ENCODE data around the gene MALL.
"Not testable (repeated sequence)": the region's sequence is repeated elsewhere in the genome, so short reads cannot be mapped to it uniquely, and the experiment has no call there.

The MALL gene

DNA sequence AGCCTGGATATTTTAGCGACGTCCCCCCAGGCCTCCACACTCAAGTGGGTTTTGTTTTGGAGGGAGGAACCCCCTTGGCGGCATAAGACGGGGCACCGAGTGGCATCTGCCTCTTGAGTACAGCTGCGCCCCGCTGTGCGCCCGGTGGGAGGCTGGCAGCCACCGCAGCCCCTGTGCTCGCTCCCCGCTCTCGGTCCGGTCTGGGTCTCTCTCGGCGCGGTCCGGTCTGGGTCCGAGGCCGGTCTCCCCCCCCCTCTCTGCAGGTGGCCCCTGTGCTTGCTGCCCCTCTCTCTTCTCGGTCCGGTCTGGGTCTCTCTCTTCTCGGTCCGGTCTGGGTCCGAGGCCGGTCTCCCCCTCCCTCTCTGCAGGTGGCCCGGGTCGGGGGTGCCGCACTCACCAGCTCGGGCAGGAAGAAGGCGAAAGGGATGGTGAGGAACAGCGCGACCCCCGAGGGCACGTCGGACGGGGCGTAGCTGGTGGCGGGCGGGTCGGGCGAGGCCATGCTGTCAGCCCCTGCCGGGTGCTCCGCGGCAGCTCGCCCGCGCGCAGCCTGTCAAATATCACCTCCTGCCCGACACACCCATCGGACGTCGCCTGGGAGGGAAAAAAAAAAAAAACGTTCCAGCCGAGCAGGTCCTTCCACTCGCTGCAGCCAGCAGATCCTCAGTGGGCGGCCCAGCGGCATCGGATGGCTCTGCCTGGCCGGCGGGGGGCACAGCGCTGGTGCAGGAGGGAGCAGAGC is at the start of gene MALL:
Gene MALL, minus strand, starts transcription at position 532 of the 742 bp plus-strand sequence. Its CDS starts 30 bp downstream, at position 502.
- no peak for DNase-seq

DNA sequence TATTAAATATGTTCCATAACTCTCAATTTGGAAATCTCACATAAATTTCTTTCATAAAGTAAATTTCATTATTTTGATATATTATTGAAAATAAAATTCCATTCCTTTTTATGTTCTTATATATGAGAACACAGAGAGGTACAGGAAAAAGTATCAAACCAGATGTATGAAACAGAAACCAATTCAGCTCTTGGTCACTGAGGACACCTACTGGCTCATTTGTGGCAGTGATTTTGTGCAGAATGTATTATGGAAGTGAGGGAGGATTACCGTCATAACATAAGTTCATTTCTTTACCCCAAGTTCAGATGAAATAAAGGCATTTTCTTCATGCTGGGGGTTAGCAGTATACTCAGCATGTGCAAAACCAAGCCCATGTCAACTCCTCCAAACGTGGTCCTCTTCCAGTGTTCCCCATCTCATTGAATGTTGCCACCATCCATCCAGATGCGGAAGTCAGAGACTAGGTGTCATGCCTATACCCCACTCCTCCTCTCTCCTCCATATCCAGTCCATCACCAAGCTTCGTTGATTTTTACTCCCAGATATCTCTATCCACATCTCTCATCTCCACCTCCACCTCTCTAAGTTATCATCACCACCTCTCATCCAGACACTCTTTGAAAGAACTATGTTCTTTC is 41.7 kb upstream of the MALL start:
- DNase-seq = no peak

DNA sequence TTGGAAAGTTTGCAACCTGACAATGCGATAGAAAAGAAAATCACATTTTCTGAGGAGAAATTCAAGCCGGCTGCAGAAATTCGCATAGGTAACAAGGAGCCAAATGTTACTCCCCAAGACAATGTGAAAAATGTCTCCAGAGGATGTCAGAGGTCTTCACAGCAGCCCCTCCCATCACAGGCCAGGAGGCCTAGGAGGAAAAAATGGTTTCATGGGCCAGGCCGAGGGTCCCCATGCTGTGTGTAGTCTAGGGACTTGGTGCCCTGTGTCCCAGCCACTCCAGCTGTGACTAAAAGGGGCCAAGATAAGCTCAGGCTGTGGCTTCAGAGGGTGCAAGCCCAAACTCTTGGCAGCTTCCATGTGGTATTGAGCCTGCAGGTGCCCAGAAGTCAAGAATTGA is 39.2 kb upstream of the MALL start:
- not testable (repeated sequence) for DNase-seq

DNA sequence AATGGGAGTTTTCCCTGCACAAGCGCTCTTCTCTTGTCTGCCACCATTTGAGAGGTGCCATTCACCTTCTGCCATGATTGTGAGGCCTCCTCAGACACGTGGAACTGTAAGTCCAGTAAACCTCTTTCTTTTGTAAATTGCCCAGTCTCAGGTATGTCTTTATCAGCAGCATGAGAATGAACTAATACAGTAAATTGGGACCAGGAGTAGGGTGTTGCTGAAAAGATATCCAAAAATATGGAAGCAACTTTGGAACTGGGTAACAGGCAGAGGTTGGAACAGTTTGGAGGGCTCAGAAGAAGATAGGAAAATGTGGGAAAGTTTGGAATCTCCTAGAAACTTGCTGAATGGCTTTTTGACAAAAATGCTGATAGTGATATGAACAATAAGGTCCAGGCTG is 38.6 kb upstream of the MALL start:
- not testable (repeated sequence) for DNase-seq

DNA sequence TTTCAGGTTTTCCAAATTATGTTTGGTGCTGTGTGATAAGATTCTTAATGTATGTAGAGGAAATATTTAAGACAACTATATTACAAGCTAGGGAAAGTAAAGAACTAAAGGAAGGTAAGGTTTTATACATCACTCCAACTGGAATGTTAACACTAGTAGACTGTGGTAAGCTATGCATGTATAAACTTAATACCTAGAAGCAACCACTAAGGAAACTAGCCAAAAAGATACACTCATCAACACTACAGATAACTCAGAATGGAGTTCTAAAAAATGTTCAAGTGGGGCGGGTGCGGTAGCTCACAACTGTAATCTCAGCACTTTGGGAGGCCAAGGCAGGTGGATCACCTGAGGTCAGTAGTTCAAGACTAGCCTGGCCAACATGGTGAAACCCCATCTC is 37.8 kb upstream of the MALL start:
- no peak for DNase-seq

DNA sequence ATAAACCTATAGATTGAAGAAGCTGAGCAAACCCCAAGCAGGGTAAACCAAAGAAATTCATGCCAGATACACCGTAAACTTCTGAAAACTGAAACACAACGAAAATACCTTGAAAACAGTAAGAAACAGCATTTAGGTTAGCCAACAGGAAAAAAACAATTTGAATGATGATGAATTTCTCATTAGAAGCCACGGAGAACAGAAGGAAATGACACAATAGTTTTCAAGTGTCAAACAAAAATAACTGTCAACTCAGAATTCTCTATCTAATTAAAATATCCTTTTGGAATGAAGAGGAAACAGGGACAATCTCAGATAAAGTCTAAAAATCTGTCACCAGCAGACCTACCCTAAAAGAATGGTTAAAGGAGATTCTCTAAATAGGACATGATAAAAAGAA is 37.3 kb upstream of the MALL start:
- DNase-seq = no peak

DNA sequence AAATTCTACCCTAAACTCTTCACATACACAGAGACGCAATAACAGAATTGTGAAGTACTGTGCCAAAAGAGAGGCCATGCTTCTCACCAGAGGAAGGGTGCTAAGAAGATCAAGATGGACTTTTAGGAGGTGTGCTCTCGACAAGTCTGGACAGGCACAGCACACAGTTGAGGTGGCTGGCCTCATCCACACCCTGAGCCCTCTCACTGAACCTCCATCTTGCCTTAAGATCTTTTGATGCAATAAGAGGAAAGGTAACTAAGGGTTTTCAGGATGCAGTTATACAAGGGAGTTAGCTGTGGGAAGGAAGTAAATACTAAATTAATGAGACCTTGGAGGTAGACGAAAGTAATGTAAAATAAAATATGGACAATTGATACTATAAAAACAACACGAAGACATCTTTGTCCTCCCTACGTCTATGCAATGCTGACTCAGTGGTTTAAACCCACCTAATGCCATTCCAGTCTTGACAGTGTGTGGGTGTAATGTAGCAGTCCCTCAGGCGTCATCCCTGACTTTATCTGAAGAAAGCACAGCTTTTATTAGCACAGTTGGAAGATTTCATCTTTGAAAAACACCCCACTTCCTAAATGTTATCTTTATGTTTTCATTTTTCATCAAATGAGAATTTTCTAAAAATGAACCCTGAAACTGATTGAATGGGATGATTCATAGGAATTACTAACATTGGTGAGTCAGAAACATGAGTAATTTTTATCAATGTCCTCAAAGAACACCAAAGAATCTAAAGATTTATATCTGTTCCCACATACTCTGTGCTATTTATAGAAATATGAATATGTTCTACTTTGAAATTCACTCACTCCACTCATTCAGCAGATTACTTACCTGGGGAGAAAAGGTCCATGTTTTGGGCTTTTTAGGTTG is 34.0 kb upstream of the MALL start:
- DNase-seq = no peak

DNA sequence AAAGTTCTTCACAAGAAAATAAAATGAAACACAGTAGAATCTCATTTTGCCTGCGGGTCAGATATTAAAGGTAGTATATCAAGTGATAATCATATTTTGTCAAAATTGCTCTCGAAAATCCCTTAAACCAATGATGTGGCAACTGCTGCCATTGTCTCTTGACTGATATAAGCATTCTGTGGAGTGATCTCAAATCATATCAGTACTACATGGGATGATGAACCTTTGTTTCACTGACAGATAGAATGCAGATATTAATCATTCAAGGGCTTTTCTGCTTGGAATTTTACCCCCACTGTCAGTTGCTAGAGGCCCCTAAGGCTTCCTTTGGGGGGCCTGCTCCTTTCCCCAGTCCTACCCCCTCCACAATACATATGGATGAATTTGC is 31.3 kb upstream of the MALL start:
- no peak for DNase-seq

DNA sequence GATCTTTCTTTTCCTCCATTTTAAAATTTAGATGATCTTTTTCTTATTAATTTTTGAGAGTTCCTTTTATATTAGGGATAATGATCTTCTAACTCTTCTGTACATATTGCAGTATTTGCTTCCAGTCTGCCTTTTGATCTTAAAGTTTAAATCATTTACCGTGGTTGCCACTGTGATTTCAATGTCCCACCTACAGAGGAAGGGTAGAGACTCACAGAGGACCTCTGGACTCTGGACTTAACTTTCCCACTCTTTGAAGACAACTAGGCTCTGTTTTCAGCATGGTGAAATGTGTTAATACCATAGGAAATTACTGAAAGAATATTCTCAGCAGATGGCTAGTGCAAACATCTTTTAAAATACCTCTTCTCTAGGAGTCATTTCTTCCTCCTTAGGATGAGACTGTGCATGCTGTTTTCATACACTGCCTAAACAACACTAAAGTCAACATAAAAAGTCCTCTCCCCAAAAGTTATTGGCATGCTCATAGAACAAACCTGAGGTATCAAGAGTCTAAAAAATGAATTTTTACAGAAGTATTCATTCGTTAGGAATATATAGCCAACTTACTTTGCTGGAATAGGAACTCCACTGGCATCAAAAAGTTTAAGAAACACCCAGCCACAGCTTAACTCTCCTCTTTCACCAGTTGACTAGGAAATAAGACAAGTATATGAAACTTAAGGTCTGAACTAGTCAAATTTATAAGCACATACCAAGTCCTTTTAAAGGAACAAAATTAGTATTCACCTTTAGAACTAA is 30.7 kb upstream of the MALL start:
- DNase-seq = no peak

DNA sequence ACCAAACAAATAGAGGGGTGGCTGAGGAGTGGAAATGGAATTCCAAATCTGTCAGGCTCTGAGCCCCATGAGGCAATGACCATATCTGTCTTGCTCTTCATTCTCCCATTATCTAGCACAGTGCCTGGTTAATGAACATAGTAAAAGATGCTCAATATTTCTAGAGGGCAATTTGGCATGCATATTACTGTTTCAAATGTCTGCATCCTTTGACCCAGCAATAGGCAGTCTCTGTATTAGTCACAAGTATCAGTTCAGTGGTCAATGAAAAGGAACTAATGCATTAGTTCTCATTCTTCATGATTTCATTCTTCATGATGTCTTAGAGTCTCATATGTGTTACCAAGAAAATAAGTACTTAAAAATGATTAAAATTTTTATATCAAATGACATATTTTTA is 28.4 kb upstream of the MALL start:
- DNase-seq = no peak

DNA sequence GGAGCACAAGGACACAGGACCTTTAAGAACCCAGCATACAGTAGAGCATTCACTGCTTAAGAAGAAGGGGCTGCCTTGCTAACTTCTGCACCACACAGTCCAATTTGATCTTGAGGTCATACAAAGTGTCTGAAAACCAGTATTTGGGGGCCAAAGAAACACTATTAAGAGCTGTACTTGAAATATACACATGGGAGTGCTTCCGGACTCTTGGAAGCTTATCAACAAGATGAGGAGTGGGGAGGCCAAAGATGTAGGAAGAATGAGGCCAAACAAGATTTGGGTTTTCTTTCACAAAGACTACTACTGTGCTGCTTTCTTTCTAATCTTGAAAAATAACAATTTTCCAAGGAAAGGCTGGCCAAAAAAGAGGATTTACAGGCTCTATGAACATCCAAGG is 24.8 kb upstream of the MALL start:
- DNase-seq = no peak

DNA sequence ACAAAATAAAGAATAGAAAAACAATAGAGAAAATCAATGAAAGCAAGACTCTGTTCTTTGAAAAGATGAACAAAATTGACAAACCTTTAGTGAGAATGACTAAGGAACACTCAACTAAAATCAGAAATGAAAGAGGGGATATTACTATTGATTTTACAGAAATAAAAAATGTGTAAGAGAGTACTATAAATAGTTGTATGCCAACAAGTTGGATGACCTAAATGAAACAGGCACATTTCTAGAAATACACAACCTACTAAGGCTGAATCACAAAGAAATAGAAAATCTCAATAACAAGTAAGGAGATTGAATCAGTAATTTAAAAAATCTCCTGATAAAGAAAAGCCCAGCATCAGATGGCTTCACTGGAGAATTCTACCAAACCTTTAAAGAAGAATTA is 18.4 kb upstream of the MALL start:
- no peak for DNase-seq

DNA sequence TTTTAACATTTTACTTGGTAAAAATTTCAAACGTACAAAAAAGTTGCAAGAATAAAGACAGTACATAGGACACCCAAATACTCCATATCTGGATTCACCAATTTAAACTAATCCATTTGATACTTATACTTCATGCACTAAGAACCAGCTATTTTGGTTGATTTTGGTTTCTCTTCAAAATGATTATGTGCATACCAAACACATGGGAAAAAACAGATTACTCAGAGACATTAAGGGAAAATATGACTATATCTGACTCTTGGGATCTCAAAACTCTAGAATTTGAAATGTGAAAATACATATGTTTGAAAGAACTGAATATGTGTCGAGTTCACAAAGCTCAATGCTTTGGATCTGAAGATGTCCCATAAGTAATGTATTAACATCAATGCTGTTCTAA is 15.5 kb upstream of the MALL start:
- DNase-seq = no peak

DNA sequence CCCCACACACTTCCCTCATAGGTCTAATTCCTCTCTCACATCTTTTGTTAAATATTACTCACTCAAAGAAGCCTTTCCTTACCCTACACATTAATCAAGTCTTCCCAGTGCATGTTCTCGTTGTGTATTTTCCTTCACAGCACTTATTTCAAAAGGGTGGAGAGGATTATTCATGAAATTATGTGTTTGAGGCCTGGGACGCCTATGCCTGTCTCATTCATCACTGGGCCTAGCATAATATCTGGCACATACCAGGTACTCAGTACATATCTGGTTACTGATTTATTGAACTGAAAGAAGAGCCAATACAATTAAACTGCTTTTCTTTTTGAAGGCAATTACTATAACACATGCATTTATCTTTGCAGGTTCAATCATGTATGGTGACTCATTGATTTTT is 15.1 kb upstream of the MALL start:
- no peak for DNase-seq

DNA sequence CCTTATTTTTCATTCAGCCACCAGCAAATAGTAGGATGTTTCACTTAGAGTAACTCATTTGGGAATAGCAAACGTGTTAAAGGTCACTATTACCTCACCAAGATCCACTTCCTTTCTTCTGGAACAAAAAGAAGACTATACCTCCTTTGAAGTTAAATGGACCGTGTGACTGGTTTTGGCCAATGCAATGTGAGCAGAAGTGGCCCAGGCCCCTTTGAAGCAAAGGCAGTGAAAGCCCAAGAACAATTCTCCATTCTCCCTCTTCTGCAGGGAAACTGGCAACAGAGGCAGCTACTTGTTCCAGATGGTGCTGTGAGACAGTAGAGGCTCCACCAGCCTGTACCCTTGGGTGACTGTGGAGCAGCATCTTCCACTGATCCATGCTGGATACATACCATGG is 11.3 kb upstream of the MALL start:
- DNase-seq = no peak

DNA sequence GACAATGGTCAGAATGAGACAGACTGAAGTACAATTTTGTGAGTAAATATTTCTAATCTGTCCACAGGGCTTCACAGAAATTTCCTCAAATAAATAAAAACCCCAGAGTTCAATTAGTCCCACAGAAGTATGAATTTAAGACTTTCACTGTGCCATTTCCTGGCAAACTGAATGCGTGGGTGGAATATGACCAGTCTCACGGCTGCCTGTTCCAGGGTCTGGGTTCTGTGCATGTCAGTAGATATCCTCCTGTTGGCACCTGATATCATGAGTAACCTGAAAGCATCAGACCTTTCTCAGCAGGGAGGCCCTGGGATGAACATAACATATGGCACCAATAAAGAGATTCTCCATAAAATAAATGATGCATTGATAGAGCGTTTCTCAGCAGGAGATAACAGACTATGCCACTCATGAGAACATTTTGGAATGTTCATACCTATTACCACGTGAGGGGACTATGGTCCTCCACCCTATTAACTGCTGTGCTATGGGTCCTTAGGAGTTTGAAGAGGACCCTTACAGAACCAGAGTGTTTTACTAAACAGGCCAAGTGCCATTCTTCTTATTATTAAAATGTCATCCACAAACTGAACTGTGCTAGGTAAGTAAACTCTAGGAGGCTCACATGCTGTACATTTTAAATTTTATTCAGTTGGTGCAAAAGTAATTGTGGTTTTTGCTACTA is 10.6 kb upstream of the MALL start:
- no peak for DNase-seq

DNA sequence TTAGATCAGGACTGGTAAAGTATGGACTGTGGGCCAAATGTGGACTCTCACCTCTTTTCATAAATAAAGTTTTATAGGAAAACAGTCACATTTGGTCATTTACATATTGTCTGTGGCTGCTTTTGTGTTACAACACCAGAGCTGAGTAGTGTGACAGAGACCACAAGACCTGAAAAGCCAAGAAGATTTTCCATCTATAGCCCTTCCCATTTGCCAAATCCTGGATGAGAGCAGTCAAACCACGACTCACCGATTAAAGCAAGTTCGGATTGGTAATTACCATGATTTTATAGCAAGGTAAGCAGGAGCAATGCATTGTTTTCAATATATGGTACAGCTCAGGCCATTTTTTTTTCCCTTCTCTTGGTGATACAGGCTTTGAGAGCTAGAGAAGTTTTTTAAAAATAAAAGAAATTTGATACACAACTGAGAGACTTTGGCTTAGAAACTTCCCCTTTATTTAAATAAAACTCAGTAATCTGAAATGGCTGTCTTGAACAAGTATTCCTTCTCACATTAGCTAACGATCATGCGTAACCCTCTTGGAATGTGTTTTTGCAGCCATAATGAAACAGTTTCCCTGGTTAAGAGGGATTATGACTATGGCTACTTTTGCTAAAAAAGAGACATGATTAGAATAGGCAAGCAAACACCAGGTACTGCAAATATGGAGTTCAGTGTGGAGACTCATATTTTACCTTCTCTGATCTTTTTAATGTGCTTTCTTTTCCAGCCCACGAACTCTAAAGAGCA is 9.5 kb upstream of the MALL start:
- no peak for DNase-seq

DNA sequence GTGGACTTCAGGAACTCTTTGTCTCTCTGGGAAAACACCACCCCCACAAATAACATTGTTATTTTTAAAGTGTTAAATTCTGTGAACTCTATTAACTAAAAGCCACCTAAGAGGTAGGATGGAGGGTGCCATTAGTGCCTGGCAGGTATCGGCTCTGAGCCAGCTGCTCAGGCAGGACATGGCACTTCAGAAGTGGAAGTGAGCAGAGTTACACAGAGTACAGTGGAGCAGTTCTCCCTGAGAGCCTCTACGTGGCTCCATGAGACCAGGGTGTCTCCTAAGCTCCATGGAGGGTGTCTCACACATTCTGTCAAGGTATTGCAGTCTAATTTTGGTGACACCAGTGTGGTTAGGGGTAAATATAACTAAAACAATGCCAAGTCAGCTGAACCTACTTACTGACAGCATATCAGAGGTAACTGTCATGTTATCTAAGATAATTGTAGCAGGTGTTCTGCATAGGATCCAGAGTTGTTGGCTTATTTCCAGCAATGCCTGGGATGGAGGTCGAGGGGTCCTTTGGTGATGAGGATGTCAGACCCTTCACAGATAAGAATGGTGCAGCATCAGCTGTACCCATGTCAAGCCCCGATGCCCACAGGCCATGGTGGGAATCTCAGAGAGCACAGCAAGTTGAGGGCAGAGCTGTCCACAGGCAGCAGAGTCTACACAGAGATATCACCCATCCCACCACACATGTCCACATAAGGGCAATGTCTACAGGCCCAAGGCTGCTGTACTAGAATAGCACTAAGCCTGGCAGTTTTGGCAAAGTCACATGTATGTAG is 8.6 kb upstream of the MALL start:
- no peak for DNase-seq

DNA sequence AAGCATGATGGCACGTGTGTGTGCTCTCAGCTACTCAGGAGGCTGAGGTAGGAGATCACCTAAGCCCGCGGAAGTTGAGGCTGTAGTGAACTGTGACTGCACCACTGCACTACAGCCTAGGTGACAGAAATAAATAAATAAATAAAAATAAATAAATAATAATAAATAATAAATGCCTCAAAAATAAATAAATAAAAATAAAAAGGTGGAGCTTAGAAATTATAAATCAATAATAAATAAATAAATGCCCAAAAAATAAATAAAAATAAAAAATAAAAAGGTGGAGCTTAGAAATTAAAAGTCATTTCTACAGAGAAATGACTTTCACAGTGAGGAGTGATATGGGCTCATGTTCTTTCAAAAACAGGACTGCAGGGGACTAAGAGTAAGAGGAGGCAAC is 6.0 kb upstream of the MALL start:
- DNase-seq = no peak

DNA sequence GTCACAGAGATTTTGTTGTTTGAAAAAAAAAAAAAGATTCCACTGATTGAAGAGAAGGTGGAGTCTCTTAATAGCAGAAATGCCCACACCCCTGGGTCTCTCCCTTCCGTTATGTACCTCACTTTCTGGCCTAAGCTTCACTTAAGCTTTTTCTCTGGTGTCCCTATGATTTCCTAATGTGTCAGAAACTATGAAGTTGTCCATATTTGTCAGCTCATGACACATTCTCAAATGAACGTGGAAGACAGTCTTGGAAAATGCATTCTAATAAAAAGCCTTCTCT is 5.4 kb upstream of the MALL start:
- no peak for DNase-seq
